Left lung (tissue), 10 donors: ENCODE results near the gene SSR2. TPM values are rescaled to one million over a fixed set of nuclear protein-coding genes. Genes with fewer than 3 reads are reported as not detected.
A peak's percentile ranks its signal among the peaks of the same experiment; 100 is the strongest.

Experiments
- ATAC-seq: fragments of 200-7000 bp; cut with Tn5 transposase; one replicate; pipeline ENCODE4 v1.9.1; 2020; ENCODE audit warnings: moderate library complexity
- DNase-seq, 4 donors: peaks; one replicate each; pipeline ENCODE4 v3.0.0-alpha.2; 2013 to 2020
- H3K27ac ChIP-seq, 2 donors: fragments of 200-600 bp; sonication (generic) in 1 of 2; one replicate each; pipeline versions ENCODE4 v1.5.0 to v1.8.0; 2020 to 2021
- H3K27me3 ChIP-seq, 2 donors: fragments of 200-600 bp; sonication (generic) in 1 of 2; one replicate each; pipeline versions ENCODE4 v1.5.0 to v1.8.0; 2020 to 2021
- H3K36me3 ChIP-seq, 2 donors: fragments of 200-600 bp; sonication (generic) in 1 of 2; one replicate each; pipeline versions ENCODE4 v1.5.0 to v1.8.0; 2020 to 2021
- H3K4me1 ChIP-seq, 2 donors: fragments of 200-600 bp; one replicate each; pipeline ENCODE4 v1.8.0; 2021
- H3K4me3 ChIP-seq, 2 donors: fragments of 200-600 bp; sonication (generic) in 1 of 2; one replicate each; pipeline versions ENCODE4 v1.5.0 to v1.8.0; 2020 to 2021; ENCODE audit warnings: mild to moderate bottlenecking in 1 of 2
- H3K9me3 ChIP-seq, 2 donors: fragments of 200-600 bp; sonication (generic) in 1 of 2; one replicate each; pipeline versions ENCODE4 v1.5.0 to v1.8.0; 2020 to 2021
- intact Hi-C, 2 donors: fragments of 100-400 bp; cut with DNase I; formaldehyde crosslinking; loops; one replicate each; pipeline versions ENCODE4 v1.11.2 to v1.14.2; 2022
- polyA plus RNA-seq, 6 donors: library from polyadenylated mRNA; unstranded; fragments of 120-200 nt; gene quantifications; one replicate each; pipeline ENCODE4 v1.2.1, GENCODE V29; 2013; ENCODE audit not compliant: insufficient read length in 6 of 6
- total RNA-seq, 2 donors: library from RNA; stranded (reverse); fragmentation: NEBNext Ultra II Directional; extraction: Animal tissue kit (Norgen Biotek cat#: 25700); gene quantifications; one replicate each; pipeline ENCODE4 v1.2.1, GENCODE V29; 2021
- TF ChIP-seq, protein P1 (sequence below), 2 donors: fragments of 200-600 bp; sonication (generic) in 1 of 2; IDR thresholded peaks; one replicate each; pipeline versions ENCODE4 v1.5.0 to v1.8.0; 2021; ENCODE audit warnings: antibody characterized with exemption in 2 of 2
- donor health status: DM: no; HTN: yes; CAD: no.
- donor health status: DM: no; HTN: no; CAD: no.

SSR2 gene
- total and polyA plus RNA-seq, 8 donors: 284 to 529 (median 505) TPM

DNA sequence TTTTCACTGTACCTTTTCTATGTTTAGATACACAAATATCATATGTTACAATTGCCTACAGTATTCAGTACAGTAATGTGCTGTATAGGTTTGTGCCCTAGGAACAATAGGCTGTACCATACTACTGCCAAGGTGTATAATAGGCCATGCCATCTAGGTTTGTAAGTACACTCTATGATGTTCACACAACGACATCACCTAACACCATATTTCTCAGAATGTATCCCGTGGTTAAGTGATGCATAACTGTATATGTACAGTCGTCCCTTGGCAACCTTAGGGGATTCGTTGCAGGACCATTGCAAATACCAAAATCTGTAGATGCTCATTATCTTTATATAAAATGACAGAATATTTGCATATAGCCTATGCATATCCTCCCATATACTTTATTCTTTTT lies 5.8 kb upstream of the SSR2 start:
- no peak overlapping the region for H3K4me3 ChIP-seq
- no peaks in the 10 kb centered on the region for H3K4me1 ChIP-seq
- intact Hi-C loops: no loop called here
- no peak for DNase-seq
- H3K27me3 ChIP-seq: no peaks in the 10 kb centered on the region
- no peak for ATAC-seq
- H3K36me3 ChIP-seq: no peaks in the 10 kb centered on the region
- H3K27ac ChIP-seq: no peak overlapping the region
- H3K9me3 ChIP-seq: no peaks in the 10 kb centered on the region
- TF ChIP-seq, protein P1, sequence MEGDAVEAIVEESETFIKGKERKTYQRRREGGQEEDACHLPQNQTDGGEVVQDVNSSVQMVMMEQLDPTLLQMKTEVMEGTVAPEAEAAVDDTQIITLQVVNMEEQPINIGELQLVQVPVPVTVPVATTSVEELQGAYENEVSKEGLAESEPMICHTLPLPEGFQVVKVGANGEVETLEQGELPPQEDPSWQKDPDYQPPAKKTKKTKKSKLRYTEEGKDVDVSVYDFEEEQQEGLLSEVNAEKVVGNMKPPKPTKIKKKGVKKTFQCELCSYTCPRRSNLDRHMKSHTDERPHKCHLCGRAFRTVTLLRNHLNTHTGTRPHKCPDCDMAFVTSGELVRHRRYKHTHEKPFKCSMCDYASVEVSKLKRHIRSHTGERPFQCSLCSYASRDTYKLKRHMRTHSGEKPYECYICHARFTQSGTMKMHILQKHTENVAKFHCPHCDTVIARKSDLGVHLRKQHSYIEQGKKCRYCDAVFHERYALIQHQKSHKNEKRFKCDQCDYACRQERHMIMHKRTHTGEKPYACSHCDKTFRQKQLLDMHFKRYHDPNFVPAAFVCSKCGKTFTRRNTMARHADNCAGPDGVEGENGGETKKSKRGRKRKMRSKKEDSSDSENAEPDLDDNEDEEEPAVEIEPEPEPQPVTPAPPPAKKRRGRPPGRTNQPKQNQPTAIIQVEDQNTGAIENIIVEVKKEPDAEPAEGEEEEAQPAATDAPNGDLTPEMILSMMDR (IDR thresholded peaks at IDR 0.05): no peak

DNA sequence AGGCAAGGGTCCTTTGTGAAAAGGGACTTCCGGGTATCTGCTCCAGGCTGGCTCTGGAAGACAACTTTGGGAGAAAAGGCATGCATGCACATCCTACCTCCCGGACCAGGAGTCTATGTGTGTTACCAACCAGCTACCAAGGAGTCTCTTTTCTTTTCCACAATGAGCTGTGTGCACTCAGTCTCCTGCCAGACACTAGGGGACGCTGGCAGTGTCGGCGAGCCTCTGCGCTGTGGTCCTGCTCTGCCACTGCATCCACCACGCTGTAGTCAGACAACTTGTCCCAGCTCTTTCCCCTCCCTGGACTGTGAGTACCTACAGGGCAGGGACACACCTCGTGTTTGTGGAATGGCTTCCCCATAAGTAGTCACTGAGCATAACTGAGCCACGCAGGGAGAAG lies 5.1 kb upstream of the SSR2 start:
- Histone ChIP-seq H3K4me1 (peaks cover 0 to 5% of the 10 kb centered on the region in 2 donors), H3K4me3 (no peak overlapping the region), H3K27me3 (no peaks in the 10 kb centered on the region), H3K36me3 (no peaks in the 10 kb centered on the region), H3K27ac (no peak overlapping the region), H3K9me3 (no peaks in the 10 kb centered on the region)
- intact Hi-C loops: no loop called here
- DNase-seq: peak in 1 of 4 donors; percentile 44
- TF ChIP-seq, protein P1 (IDR thresholded peaks at IDR 0.05): peak; percentile 35 to 39
- ATAC-seq: peak; percentile 95

DNA sequence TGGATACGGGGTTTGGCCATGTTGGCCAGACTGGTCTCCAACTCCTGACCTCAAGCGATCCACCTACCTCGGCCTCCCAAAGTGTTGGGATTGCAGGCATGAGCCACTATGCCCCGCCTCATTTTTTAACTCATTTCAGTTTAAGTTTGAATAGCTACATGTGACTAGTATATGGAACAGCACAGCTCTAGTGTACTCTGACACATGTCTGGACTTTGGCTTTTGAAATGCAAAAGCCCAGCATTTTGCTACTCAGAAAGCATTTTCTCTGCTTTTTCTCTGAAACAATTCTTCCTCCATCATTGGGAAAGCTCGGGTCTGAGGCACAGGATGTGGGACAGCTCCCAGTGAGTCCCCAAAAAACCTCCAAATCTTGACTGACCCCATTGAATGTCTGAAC lies 4.0 kb upstream of the SSR2 start:
- intact Hi-C loops: no loop called here
- H3K27ac ChIP-seq: no peak overlapping the region
- ATAC-seq: no peak

DNA sequence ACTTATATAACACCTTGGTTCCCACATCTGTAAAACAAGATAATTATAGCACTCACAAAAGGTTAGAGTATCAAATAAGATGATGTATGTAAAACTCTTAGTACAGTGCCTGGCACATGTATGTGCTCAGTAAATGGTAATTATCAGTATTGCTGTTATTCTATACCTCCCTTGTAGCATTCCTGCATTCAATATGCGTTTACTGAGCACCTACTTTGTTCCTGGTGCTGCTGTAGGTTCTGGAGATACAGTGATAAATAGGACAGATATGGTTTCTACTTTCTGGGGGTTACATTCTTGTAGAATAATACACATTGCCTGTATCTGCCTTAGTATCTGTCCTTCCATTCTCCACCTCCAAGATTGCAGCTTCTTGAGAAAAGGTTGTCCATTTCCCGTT lies 1.2 kb upstream of the SSR2 start:
- H3K27me3 ChIP-seq: no peaks in the 10 kb centered on the region
- no peak overlapping the region for H3K4me3 ChIP-seq
- DNase-seq (no peak), ATAC-seq (no peak)
- peaks cover 9 to 30% of the 10 kb centered on the region in 2 donors for H3K4me1 ChIP-seq
- no peaks in the 10 kb centered on the region for H3K9me3 ChIP-seq
- peaks cover 0 to 29% of the 10 kb centered on the region in 2 donors for H3K36me3 ChIP-seq
- no peak overlapping the region for H3K27ac ChIP-seq
- TF ChIP-seq, protein P1 (IDR thresholded peaks at IDR 0.05): no peak
- intact Hi-C loops: no loop called here

More for the DNA sequence above, 4.0 kb upstream of the SSR2 start:
- Histone ChIP-seq H3K36me3 (peaks cover 0 to under 1% of the 10 kb centered on the region in 2 donors), H3K9me3 (no peaks in the 10 kb centered on the region), H3K4me3 (no peak overlapping the region), H3K27me3 (no peaks in the 10 kb centered on the region), H3K4me1 (peaks cover 3 to 10% of the 10 kb centered on the region in 2 donors)
- TF ChIP-seq, protein P1 (IDR thresholded peaks at IDR 0.05): no peak
- DNase-seq: no peak

DNA sequence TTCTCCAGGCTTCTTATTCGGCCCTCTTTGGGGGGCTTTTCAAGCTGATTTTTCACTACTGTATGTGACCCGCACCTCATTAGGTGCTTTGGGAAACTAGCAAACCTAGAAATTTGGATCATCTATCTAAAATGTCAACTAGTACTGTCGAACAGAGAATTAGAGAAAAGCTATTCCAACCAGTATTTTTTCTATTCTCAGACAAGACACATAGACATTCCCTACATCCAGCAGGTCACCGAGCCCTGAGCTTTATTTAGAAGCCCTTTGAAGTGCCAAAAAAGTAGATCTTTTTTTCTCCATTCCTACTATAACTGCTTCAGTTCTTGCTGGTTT lies 310 bp upstream of the SSR2 start:
- peaks cover 9 to 34% of the 10 kb centered on the region in 2 donors for H3K4me1 ChIP-seq
- TF ChIP-seq, protein P1 (IDR thresholded peaks at IDR 0.05): no peak
- DNase-seq (no peak), ATAC-seq (no peak)
- no peaks in the 10 kb centered on the region for H3K9me3 ChIP-seq
- H3K36me3 ChIP-seq: peaks cover 0 to 38% of the 10 kb centered on the region in 2 donors
- no peaks in the 10 kb centered on the region for H3K27me3 ChIP-seq
- intact Hi-C loops: no loop called here
- peak overlapping the region; percentile 78 to 89 for H3K4me3 ChIP-seq
- peak overlapping the region; percentile 86 to 90 for H3K27ac ChIP-seq
